Fibroblast of the conjunctiva (primary cell): ENCODE data around the gene MTFP1.
"Not testable (repeated sequence)": the region's sequence is repeated elsewhere in the genome, so short reads cannot be mapped to it uniquely, and the experiment has no call there.

ENCODE experiments used
- DNase-seq: peaks from one replicate; pipeline ENCODE4 v3.0.0-alpha.2; 2010; ENCODE audit warnings: low read depth

MTFP1 gene, protein sequence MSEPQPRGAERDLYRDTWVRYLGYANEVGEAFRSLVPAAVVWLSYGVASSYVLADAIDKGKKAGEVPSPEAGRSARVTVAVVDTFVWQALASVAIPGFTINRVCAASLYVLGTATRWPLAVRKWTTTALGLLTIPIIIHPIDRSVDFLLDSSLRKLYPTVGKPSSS

DNA sequence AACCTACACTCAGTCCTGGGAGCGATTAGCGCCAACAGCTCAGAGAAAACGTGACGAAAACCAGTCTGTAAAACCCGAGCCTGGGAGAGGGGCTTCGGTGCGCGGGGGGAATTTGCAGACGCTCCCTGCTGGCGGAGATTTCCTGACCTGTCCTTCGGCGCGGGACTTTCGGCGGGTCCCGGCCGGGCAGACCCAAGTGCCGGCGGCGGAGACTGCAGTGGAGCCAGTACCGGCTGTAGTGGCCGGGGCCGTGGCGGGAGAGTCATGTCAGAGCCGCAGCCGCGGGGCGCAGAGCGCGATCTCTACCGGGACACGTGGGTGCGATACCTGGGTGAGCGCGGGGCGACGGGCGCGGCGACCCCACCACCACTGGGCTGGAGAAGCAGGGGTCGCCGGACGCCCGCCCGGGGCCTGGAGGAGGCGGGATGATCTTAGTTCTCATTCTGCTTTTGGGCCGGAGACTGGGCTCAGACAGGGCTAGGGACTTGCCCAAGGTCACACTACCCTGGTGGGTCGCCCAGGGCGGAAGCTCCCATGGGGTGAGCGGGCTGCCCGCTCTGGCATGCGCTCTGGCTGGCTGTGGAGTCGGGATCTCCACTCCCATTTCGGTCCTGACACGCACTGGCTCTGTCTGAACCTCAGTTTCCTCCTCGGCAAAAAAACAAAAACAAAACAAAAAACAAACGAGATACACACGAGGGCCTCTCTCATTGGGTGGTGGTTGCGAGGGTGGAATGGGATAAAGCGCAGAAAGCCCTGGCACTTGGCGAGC is at the start of gene MTFP1:
Gene MTFP1, plus strand, starts transcription at position 153 of the 772 bp plus-strand sequence. Its CDS starts 112 bp downstream, at position 265.
- no peak for DNase-seq

DNA sequence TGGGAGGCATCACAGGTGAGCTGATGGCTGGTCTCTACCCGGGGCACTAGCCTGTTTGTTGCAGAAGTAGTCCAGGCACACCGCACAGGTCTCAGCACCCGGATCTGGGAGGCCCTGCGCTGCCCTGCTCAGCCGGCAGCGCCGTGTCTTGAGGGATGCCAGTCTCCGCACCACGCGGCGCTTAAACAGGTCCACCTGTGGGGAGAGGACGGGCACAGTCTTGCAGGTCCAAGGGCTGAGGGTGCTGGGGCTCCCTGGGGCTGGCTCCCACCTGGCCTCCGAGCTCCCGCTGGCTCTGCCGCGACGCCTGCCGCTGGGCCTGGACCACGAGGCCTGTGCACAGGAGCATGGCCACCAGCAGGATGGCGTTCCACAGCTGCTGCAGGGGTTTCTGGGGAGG is 45.6 kb upstream of the MTFP1 start:
- DNase-seq: no peak

DNA sequence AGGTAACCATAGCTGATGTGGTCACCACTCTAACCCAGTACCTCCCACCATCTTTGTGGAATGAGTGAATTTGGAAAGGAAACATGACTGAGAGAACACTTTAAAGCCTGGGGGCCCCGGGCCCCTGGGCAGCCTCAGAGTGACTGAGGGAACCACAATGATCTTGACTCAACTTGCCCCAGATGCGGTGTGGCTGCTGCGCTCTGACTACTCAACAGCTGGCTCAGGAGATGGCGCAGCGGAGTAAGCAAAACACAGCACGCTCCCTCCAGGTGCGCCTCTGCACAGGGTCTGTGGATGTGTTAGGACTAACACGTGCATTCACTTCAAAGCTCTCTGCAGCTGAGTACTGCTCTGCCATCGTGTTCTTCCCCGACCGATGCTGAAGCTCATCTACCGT is 44.3 kb upstream of the MTFP1 start:
- no peak for DNase-seq

DNA sequence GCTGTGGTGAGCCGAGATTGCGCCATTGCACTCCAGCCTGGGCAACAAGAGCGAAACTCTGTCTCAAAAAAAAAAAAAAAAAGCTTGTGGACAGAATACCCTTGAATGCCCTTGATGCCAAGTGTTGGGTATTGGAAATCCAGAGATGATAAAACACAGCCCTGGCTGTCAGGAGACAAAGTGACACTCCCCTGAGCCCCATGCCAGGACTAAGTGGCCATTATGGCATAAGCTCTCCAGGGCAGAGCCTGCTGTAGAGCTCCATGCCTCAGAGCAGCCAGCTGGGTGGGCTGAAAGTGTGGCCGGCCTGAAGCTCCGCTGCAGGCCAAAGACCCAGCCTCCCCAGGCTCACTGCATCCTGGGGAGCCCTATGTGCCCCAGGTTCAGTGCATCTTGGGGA is 43.2 kb upstream of the MTFP1 start:
- no peak for DNase-seq

DNA sequence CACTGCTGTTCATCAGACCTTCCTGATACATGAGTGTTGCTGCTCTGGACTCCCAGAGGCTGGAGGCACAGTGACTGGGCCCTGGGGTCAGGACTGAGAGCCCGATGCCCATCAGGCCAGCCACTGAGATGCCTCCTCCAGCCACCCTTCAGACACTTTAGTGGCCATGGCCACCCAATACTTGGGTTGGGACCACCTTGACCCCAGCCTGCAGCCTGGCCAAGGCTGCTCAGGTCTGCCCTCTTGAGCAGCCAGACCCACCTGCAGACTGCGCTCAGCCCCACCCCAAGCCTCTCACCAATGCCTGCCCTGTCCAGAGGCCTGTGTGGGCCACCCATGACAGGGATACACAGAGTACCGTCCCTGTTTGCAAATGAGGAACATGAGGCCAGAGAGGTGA is 42.5 kb upstream of the MTFP1 start:
- DNase-seq: no peak

DNA sequence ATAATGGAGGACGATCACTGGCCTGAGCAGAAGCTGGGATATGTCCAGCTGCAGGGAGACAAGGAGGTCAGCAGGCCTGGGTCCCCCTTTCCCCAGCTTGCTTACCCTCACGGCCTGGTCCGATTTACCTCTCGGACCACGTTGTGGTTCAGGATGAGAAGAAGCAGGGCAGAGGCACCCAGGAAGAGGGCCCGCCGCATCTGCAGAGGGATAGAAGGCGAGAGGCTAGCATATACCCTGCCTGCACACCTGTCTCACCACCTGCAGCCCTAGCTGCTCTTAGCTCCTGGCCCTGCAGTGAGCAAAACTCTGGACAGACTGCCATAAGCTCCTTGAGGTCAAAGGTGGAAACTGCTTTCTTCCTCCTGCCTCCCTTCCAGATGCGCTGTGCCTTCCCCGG is 39.6 kb upstream of the MTFP1 start:
- no peak for DNase-seq

DNA sequence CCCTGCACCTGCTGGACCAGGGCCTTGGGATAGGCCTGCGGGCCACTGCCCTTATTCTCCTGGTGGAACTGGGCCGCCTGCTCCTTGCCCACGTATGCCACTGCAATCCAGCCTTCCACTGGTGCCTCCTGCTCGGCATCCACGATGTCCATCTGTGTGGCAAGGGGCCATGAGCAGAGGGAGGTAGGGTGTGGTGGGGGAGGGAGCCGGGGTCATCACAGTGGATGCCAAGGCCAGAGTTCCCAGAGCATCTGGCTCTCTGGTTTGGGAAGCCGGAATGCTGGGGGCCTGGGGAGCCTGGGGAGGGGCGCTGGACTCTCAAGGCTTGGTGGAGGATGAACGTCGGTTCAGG is 39.0 kb upstream of the MTFP1 start:
- DNase-seq: no peak

DNA sequence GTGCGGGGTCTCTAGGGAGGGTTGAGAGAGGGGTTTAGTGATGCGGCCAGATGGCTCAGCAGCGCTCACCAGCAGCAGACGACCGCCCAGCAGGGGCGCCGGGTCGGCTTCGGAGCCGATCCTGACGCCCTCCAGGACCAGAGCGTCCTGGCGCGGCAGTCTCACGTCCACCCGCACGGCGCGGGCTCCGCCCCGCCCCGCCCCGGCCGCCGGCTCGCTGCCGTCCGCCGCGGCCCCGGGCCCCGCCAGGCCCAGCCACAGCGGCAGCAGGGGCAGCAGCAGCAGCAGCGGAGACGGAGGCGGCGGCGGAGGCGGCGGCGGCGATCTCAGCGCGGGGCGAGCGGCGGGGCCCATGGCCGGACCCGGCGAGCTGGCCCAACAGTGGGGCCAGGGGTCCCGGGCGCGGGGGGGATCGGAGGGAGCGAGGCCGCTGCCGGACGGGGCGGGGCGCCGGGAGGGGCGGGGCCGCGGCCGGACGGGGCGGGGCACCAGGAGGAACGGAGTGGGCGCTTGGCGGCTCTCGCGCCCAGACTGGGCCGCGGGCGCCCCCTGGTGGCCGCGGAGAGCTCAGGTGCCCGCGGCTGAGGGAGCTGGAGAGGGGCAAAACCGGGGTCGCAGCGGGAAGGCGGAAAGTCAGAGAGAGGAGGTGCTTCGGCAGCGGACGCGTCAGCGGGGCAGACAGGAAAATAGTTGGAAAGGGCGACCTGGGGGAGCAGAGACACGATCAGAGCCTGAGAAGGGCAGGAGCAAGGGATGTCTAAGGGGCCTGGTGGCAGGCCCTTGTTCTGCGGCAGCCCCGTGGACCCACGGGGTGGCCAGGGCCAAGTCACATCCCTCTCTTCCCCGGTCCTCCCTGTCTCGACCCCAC is 38.4 kb upstream of the MTFP1 start, which contains the start of gene RNF215:
Gene RNF215, minus strand, starts transcription at position 452 of the 868 bp plus-strand sequence. Its CDS starts 98 bp downstream, at position 354.
- DNase-seq: peak; percentile 43

DNA sequence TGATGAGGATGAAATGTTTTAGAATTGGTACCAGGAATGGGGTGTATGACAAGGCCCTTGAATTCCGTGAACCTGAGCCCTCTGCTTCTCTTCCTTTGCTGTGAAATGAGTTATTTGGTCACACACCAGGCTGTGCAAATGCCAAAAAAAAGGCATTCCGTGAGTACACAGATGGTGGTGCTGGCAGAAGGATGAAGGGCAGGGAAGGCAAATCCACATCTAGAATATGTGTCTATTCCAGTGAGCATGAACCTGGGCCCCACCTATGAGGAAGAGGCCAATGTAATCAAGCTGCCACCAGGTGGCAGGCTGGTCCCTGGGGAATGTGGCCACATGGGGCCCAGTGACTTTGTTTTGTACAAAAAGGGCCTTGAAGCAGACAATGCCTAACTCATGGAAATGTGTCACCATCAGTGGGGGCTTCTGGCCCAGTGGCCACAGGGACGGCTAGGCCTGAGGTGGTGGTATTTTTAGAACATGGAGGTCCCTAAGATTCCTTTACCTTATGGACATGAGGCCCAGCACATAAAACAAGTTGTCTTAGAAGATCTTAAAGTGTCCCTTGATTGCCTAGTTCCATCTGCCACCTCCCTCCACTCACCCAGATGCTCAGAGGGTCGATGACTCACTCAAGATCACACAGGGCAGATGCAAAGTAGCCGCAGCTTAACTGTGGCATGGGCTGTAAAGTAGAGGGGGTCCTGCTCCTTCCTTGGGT is 34.4 kb upstream of the MTFP1 start:
- DNase-seq: peak; percentile 13

DNA sequence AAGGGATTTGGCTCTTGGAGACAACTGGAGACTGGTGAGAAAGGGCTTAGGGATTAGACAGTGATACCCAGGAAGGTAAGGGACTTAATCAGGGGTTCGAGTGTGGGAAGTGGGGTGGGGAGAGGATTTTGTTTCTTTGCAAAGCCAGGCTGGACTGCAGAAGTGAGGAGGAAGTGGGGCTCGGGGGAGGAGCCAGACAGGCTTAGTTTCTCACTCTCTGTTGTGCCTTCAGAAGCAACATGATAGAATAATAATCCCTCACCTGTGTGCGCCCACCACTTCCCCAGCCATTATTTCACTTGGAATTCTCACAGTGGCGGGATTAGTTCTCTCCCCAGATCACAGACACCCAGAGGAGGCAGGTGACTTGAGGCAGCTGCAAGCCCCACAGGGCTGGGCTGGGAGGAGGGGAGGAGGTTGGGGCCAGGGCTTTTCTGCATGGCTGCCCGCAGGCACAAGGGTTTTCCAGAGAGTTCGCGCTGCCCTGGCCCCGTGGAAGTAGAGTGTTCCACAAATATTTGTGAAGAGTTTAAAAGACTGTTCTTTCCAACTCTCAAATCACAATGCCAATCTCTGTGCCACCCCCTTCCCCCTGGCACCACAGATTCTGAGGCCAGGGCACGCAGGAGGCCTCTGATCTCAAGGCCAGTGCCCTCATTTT is 32.8 kb upstream of the MTFP1 start:
- DNase-seq: no peak

DNA sequence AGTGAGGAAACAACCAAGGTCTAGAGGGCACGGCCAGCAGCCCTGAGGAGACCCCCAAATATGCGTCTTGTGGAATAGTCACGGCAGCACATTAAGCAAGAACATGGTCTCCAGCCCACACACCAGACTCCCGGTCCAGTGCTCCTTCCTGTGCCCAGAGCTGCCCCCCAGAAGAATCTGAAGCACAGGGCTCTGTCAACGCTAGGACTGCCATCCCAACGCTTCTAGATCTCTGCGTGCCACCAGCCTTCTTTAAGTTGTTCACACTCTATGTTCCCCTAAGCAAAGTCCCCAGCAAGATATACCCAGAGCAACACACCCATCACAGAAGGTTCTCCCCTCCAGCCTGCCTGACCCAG is 32.3 kb upstream of the MTFP1 start:
- DNase-seq: no peak

DNA sequence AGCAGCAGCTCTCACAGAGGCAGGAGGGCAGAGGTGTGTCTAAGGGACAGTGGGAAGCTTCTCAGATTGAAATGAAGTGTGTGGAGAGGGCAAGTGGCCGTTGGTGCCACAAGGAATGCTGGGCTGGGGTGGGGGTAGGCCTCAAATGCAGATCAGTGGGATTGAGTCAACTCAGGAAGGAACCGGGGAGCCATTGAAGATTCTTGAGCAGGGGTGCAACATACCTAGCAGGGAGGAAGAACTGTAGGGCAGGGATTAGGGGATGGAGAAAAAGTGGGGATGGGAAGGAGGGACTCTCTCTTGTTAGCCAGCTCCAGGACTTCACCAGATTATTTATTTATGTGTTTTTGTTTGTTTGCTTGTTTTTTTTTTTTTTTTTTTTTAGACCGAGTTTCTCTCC is 31.7 kb upstream of the MTFP1 start:
- no peak for DNase-seq

DNA sequence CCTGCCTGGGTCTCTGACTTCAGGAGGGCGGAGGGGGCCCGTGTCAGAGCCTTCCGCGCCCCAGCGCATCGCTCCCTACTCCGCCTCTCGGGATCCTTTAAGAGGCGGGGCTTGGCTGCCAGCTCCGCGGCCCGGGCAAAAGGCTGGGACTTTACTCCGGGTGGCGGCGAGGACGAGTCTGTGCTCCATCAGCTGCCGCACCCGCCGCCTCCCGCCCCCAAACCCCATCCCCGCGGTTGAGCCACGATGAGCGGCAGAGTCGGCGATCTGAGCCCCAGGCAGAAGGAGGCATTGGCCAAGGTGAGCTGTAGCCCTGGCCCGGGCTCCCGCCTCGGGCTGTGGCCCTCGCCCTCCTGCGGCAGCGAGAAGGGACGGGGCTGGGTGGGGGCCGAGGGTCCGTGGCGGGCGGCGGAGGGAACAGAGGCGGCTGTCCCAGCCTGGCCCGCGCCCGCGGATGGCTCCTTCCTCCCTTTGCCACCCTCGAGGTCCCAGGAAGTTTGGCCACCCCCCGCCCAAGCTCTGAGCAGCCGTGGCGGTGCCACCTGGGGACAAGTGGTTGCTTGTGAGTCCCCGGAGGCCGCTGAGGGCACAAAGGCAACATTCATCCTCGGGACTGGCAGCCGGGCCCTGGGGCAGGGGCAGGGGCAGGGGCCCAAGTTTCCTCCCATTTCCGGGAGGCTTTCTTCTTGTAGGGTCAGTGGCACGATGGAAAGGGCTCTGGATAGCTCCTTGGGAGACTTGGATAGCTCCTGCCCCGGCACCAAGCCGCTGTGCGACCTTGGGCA is 28.5 kb upstream of the MTFP1 start, which contains the start of gene SEC14L2:
Gene SEC14L2, plus strand, starts transcription at position 148 of the 785 bp plus-strand sequence. Its CDS starts 99 bp downstream, at position 247.
- no peak for DNase-seq

DNA sequence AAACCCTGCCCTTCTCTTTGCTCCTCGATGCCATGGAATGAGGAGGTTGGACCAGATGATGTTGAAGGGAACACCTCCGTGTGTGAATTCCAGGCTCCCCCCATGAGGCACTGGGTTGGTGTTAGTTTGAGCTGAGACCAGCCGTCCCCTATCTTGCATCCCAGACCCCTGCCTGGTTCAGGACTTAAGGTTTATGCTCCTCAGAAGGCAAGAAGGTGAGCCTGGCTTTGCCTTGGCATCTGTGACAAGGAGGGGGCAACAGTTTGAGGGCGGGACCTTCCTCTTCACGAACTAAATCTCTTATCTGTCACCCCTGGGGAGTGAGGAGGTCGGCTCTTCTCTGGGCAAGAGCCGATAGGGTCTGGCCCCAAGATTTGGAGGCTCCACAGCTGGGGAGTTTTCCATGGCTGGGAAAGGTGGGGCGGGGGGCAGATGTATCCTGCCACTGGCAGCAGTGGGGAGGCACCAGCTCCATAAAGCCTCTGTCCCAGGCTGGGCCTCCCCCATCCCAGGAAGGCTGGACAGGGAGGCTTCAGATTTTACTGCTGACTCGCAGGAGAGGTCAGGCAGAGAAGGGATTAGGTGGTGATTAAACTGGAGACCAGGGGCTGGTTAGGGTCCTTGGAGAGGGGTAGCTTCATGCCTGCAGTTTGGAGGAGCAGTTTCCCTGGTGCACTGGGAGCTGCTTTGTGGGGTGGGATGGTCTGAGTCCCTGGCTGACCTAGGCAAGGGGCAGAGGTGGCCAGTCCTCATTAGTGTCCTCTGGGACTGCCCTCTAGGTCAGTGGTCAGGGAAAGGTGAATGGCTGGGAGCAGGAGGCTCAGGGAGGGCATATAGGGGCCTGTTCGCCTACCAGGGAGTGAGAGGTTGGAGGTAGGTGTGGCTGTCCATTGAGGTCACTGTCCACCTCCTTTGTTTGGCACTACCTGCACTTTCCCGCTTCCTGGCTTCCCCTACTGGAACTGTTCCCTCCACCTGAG is 27.6 kb upstream of the MTFP1 start:
- DNase-seq: no peak

DNA sequence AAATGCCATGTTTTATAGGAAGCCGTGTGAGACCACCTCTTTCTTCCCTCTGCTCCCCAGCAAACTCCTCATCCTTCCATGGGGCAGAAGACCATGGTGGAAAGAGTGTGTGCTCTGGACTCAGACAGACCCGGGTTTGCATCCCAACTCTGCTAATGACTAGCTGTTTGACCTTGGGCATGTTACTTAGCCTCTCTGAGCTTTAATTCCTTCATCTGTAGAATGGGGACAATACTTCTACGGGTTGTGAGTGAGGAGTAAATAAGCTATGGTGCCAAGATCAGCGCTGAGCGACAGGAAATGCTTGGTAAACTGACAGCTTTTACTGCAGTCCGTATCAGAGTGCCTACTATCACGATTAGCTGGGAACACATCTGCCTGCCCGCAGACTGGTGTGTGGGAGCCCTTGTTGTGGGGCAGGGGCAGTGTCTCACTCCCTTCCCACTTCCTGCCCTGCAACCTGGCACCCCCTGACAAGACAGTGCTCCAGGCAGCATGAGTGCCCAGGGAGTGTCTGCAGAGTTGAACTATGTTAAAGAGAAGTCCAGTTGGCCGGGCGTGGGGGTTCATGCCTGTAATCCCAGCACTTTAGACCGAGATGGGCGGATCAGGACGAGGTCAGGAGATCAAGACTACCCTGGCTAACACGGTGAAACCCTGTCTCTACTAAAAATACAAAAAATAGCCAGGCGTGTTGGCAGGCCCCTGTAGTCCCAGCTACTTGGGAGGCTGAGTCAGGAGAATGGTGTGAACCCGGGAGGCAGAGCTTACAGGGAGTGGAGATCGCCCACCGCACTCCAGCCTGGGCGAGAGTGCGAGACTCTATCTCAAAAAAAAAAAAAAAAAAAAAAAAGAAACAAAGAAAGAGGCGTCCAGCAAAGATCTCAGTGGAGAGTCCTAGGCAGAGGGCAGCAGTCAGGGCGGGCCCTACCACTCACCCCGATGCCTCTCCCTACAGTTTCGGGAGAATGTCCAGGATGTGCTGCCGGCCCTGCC is 26.6 kb upstream of the MTFP1 start:
- no peak for DNase-seq

DNA sequence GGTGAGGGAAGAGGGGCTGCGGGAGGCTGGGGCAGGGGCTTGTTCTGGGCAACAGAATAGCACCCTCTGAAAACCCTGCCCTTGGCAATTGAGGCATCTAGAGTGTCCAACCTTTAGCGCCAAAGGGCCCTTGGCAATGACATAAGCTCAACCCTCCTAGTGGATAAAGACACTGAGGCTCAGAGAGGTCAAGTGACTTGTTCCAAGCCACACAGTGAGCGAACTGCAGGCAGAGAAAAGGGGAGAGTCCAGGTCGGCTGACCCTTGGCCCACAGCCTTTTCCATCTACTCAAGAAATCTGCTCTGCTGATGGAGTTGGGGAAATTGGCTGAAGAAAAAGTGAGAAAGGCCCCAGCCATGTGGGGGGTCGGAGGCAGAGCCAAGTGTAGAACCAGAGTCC is 25.9 kb upstream of the MTFP1 start:
- DNase-seq: no peak

DNA sequence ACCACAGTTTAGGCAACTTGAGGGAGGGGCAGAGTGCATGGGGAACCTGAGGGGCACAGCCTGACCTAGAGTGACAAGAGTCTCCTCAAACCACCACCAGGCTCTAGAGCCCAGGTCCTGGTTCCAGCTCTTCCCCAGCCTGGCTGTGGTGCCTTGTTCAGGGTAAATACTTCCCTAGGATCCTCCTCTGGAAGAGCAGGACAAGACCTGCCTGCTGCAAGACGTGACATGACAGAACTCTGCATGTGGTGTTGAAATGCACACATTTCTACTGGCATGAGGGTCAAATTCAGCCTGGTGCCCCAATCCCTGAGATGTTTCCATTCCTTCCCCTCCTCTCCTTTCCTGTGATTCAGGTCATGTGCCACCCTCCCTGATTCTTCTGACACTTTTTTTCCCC is 25.4 kb upstream of the MTFP1 start:
- no peak for DNase-seq

DNA sequence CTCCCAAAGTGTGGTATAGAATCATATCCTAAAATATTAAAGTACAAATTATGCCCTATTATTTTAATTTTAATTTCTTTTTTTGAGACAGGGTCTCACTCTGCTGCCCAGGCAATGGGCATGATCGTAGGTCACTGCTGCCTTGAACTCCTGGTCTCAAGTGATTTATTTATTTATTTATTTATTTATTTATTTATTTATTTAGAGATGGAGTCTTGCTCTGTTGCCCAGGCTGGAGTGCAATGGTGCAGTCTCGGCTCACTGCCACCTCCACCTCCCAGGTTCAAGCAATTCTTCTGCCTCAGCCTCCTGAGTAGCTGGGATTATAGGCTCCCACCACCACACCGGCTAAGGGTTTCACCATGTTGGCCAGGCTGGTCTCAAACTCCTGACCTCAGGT is 24.5 kb upstream of the MTFP1 start:
- not testable (repeated sequence) for DNase-seq
